HCT116 (cell line): ENCODE measurements around the gene ZNF286A.
A peak's percentile ranks its signal among the peaks of the same experiment; 100 is the strongest.

Experiments used
- ATF3 ChIP-seq: IDR thresholded peaks from 2 replicates; pipeline ENCODE4 v1.6.1; 2012
- EZH2 ChIP-seq: fragments of 200-600 bp; sonication (generic); IDR thresholded peaks from 2 replicates; pipeline ENCODE4 v1.6.1; 2017; ENCODE audit warnings: antibody characterized with exemption, mixed run types
- EZH2phosphoT487 ChIP-seq: fragments of 200-600 bp; IDR thresholded peaks from 2 replicates; pipeline ENCODE4 v1.6.1; 2018; ENCODE audit warnings: antibody characterized with exemption, borderline replicate concordance
- FOSL1 ChIP-seq: IDR thresholded peaks from 2 replicates; pipeline ENCODE4 v1.6.1; 2012; ENCODE audit warnings: low read depth
- JUND ChIP-seq: IDR thresholded peaks from 2 replicates; pipeline ENCODE4 v1.6.1; 2012
- POLR2A ChIP-seq: IDR thresholded peaks from 2 replicates; pipeline ENCODE4 v1.7.0; 2011; ENCODE audit warnings: borderline replicate concordance; ENCODE audit not compliant: insufficient read depth, insufficient read length; ENCODE audit errors: extremely low read depth
- POLR2AphosphoS5 ChIP-seq: IDR thresholded peaks from 2 replicates; pipeline ENCODE4 v1.6.1; 2011; ENCODE audit warnings: mild to moderate bottlenecking, low read depth, low read length, moderate library complexity
- RAD21 ChIP-seq: IDR thresholded peaks from 2 replicates; pipeline ENCODE4 v1.6.1; 2012; ENCODE audit warnings: low read depth, mild to moderate bottlenecking
- REST ChIP-seq: IDR thresholded peaks from 2 replicates; pipeline ENCODE4 v1.6.1; 2012; ENCODE audit warnings: low read depth
- SP1 ChIP-seq: IDR thresholded peaks from 2 replicates; pipeline ENCODE4 v1.6.1; 2012; ENCODE audit warnings: low read depth
- YY1 ChIP-seq: IDR thresholded peaks from 2 replicates; pipeline ENCODE4 v1.6.1; 2011; ENCODE audit warnings: low read length, low read depth, moderate library complexity, mild to moderate bottlenecking; ENCODE audit not compliant: insufficient replicate concordance; ENCODE audit errors: extremely low read depth
- TF ChIP-seq, protein P1 (sequence below): IDR thresholded peaks from 2 replicates; pipeline ENCODE4 v1.6.1; 2011; ENCODE audit warnings: mild to moderate bottlenecking, low read length, moderate library complexity; ENCODE audit not compliant: insufficient replicate concordance; ENCODE audit errors: extremely low read depth
- TF ChIP-seq, protein P2 (sequence below), 3 experiments: fragments of 200-600 bp in 1 of 3; sonication (generic) in 1 of 3; IDR thresholded peaks in 2 of 3; conservative IDR thresholded peaks in 1 of 3; 2 replicates each; pipeline ENCODE4 v1.5.1; 2012 to 2017; ENCODE audit warnings: low read depth in 2 of 3, low read length in 2 of 3, antibody characterized with exemption in 1 of 3, borderline replicate concordance in 1 of 3, control low read depth in 1 of 3, mild to moderate bottlenecking in 1 of 3, mixed read lengths in 1 of 3, mixed run types in 1 of 3, moderate library complexity in 1 of 3; ENCODE audit not compliant: insufficient read depth in 1 of 3
- TF ChIP-seq, protein P3 (sequence below): IDR thresholded peaks from 2 replicates; pipeline ENCODE4 v1.6.1; 2012

GRCh38 chr17:15649861-15650421 lies 49.6 kb upstream of the ZNF286A start:
- TF ChIP-seq RAD21 (no peak), EZH2 (no peak), ATF3 (no peak), POLR2A (no peak), POLR2AphosphoS5 (peak; percentile 55; the same call in 1 of the 2 replicates), SP1 (peak; percentile 87), EZH2phosphoT487 (no peak), YY1 (peak; percentile 10), REST (no peak), FOSL1 (peak; percentile 92), JUND (peak; percentile 95)
- TF ChIP-seq, protein P1, sequence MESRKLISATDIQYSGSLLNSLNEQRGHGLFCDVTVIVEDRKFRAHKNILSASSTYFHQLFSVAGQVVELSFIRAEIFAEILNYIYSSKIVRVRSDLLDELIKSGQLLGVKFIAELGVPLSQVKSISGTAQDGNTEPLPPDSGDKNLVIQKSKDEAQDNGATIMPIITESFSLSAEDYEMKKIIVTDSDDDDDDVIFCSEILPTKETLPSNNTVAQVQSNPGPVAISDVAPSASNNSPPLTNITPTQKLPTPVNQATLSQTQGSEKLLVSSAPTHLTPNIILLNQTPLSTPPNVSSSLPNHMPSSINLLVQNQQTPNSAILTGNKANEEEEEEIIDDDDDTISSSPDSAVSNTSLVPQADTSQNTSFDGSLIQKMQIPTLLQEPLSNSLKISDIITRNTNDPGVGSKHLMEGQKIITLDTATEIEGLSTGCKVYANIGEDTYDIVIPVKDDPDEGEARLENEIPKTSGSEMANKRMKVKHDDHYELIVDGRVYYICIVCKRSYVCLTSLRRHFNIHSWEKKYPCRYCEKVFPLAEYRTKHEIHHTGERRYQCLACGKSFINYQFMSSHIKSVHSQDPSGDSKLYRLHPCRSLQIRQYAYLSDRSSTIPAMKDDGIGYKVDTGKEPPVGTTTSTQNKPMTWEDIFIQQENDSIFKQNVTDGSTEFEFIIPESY: peak; percentile 25
- TF ChIP-seq, protein P2, sequence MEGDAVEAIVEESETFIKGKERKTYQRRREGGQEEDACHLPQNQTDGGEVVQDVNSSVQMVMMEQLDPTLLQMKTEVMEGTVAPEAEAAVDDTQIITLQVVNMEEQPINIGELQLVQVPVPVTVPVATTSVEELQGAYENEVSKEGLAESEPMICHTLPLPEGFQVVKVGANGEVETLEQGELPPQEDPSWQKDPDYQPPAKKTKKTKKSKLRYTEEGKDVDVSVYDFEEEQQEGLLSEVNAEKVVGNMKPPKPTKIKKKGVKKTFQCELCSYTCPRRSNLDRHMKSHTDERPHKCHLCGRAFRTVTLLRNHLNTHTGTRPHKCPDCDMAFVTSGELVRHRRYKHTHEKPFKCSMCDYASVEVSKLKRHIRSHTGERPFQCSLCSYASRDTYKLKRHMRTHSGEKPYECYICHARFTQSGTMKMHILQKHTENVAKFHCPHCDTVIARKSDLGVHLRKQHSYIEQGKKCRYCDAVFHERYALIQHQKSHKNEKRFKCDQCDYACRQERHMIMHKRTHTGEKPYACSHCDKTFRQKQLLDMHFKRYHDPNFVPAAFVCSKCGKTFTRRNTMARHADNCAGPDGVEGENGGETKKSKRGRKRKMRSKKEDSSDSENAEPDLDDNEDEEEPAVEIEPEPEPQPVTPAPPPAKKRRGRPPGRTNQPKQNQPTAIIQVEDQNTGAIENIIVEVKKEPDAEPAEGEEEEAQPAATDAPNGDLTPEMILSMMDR (IDR thresholded peaks at IDR 0.05 in 2 of 3, conservative IDR thresholded peaks at IDR 0.05 in 1 of 3; ENCODE audit: borderline replicate concordance in 1 of 3, insufficient read depth in 1 of 3, low read depth in 2 of 3, low read length in 2 of 3): no peak
- TF ChIP-seq, protein P3, sequence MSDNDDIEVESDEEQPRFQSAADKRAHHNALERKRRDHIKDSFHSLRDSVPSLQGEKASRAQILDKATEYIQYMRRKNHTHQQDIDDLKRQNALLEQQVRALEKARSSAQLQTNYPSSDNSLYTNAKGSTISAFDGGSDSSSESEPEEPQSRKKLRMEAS: peak; percentile 84
